NCI-H69 (cell line): Measurements from ENCODE around the gene SND1.

Experiments
- DNase-seq: peaks from one replicate; lab custom pipeline; 2025; lab: John Stamatoyannopoulos, UW

The SND1 gene

GRCh38 chr7:128114806-128115205 is 462.8 kb downstream of the SND1 start:
- DNase-seq, result peak; percentile 43

DNA sequence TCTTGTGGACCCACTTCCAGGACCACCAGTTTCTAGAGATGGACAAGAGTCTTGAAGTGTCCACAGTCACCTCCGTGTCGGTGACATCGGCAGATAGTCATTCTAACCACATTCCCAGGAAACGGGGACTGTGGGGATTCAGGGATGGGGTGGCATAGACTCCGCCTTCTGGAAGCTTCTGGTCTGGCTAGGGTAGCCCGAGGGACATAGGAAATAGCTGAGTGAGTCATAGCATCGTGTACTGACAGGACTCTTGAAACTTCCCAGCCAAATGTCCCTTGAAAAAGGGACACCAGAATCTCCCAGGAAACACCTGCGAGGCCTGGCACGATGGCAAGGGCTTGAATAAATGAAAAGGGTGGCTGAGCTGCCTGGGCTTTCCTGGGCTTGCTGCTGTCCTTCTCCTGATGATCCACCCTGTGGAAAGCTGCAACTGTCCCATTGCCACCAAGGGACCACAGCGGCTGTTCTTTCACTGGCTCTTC is 463.4 kb downstream of the SND1 start:
- no peak for DNase-seq

- peak; percentile 58 for DNase-seq
Observed at GRCh38 chr7:128115821-128116723, 464.1 kb downstream of the SND1 start.

DNA sequence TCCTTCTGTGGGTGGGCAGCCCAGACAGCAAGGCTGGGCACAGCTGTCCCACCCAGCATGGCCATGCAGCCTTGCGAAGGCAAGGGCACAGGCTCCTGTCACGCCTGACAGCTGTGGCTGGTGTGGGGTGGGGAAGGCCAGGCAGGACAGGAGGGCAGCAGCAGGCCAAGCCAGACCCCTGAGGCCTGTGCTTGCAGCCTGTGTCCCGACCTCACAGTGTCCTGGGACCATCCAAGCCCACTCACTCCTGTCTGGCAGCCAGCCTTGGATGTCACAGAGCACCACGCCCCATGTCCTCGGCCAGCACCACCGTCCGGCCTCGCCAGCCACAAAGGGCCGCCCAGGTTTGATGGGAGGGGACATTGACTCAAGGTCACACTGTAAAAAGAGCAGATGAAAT is 464.7 kb downstream of the SND1 start:
- no peak for DNase-seq

DNA sequence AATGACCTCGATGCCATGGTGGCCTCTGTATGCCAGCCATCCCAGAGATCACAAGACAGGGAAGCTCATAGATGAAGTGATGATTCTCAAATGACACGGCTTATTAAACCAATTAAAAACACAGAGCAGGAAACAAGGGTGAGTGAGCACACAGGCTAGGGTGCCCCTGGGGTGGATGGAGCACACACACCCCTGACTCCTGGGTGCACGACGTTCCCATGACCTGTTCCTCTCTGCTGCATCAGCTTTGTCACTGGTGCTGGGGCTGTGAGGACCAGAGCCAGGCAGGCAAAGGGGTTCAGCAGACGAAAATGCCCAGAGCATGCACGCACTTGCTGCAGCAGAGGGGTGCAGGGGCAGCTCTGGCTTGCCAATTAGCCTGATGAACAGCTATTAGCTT is 465.7 kb downstream of the SND1 start:
- DNase-seq, result peak; percentile 29

GRCh38 chr7:128119036-128119435 is 467.0 kb downstream of the SND1 start:
- DNase-seq, result no peak

- DNase-seq, result no peak
Observed at GRCh38 chr7:128120116-128120515, 468.1 kb downstream of the SND1 start.

- DNase-seq, result no peak
Observed at GRCh38 chr7:128120976-128121490, 469.0 kb downstream of the SND1 start.

GRCh38 chr7:128121711-128122530 is 469.9 kb downstream of the SND1 start:
- DNase-seq, result peak; percentile 33

- no peak for DNase-seq
Observed at GRCh38 chr7:128122576-128123290, 470.7 kb downstream of the SND1 start.

DNA sequence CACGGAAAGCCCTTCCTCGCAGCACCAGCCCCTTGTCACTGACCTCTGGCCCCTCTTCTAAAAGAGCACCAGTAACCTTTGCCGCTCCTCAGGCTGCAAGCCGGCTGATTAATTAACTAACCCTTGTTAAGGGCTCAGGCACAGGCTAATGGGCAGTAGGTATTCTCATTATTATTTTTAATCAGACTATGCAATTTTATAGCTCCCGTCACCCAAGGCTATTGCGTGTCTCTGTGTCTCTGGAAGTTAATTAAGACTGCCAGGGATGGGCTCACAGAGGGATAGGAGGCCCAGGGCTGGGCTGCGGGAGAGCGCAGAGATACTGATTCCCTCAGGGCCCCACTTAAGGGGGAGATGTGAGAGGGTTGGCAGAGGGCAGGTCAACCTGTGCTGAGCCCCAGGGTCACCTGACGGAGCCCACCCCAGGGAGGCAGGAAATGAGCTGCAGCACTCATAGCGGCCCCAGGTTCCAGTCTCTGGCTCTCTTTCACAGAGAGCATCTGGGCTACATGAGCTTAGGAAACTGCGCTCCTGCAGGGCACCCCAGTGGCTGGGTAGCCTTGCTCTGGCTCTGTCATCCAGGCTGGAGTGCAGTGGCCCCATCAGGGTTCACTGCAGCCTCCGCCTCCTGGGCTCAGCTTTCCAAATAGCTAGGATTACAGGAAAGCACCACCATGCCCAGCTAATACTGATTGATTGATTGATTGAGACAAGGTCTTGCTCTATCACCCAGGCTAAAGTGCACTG is 471.5 kb downstream of the SND1 start:
- no peak for DNase-seq

- DNase-seq, result peak; percentile 22
Observed at GRCh38 chr7:128124786-128125185, 472.8 kb downstream of the SND1 start.

DNA sequence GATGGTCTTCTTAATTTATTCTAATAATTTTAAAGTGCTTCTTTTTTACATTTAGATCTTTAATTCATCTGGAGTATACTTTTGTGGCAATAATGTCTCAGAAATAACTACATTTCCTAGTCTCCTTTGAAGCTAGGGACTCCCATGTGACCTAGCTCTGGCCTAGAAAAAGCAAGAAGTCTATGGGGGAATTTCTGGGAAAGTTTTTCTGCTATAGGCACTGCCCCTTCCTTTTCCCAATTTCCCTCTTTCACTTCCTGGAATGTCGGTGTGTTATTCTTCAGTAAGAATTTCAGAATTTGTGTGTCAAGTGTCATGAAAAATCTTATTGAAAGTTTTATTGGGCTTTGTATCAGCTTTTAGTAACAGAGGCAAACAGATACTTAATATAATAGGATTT is 473.8 kb downstream of the SND1 start:
- no peak for DNase-seq

- DNase-seq, result no peak
Observed at GRCh38 chr7:128128401-128128800, 476.4 kb downstream of the SND1 start.

- no peak for DNase-seq
Observed at GRCh38 chr7:128129224-128129864, 477.4 kb downstream of the SND1 start.

DNA sequence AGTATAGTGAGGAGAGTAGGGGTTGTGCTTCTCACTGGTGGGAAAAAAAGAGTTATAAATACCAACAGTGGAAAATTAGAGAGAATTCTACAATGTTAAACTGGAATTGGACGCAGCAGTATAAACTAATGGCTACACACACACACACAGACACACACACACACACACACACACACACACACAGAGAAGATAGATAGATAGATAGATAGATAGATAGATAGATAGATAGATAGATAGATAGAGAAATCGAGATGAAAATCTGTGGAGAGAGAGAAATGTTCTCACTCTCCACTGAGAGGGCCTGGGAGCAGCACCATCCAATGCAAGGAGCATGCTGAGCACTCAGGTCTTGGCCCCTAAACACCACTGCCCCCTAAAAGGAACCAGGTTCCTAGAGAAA is 479.1 kb downstream of the SND1 start:
- no peak for DNase-seq

DNA sequence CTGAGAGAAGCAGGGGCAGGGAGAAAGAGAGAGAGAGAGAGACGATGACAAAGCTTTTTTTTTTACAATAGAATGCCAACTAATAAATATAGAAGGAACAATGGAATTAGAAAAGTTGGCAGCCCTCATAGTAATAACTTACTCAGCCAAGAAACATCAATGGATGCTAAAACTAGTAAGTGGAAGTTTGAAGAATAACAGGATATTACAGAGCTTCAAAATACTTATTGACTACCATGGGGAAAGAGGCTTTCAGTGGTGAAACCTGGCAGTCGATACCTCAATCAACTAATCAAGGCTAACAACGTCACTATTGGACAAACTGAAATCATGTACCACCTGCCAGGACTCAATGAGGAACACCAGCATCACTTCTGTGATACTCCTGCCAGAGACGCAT is 479.7 kb downstream of the SND1 start:
- no peak for DNase-seq

DNA sequence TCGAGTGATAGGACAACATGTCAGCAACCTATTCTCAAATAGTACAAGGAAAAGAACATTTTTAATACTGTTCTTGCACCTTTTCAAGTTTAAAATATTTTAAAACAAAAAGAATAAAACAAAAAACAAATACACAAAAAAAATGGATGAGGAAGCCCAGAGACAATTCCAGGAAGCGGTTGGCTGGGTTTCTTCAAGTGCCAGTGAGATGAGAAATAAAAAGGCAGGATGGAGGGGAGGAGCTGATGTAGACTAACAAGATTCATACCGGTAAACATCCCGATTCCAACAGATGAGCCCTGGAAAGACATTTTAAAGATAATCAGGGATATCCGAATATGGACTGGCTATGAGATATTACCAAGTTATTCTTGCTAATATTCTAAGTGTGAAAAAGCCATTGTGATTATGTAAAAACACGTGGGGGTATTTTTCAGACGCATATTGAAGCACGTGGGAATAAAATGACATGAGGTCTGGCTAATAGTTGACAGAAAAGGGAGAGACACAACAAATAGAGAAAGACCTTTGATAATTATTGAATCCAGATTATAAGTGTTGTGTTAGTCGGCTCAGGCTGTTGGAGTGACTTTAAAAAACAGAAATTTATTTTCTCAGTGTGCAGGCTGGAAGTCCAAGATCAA is 480.6 kb downstream of the SND1 start:
- no peak for DNase-seq

DNA sequence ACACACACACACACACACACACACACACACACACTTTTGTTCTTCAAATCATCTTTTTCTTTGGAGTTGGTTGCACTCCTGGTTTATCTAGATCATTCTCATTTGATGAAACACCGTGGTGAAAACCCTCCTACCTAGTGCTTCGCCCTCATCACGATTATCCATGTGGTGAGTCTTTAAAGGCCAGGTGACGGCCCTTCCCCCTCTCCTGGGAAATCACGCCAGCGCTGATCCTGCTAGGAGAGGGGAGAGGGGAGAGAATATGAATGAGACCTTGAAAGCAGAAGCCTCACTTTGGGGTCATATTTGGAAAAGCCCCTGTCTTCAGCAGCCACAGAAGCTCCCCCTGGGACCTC is 483.1 kb downstream of the SND1 start:
- DNase-seq, result peak; percentile 77

DNA sequence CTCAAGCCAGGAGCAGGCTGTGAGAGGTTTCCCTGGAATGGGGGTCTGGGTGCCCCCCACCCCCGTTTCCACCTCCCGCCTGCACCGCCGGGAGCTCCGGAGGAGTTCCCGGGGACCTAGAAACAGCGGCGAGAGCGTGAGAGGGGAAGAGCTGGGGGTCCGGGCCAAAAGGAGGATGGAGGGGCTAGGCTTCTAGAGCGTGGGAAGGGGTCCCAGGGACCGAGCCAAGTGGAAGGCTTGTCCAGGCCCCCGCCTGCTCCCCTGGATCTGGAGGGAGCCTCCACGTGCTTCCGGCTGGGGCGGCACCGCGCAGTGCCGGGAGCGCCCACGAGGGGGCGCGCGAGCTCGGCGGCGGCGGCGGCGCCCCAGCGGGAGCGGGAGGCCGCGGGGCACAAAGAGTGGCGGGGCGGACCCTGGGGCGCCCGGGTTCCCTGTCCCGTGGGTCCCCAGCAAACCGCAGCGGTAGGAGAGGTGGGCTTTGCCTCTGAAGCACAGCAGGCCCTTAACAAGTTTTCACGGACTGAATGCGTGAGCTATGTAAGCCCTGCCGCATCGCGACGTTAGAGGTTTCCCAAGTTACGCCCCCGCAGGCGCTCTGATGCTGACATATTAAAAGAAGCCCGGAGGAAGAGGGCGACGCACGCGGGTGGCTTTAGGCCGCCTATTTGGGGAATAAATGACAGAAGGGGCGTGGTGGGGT is 483.7 kb downstream of the SND1 start:
- peak; percentile 82 for DNase-seq
